Nephron (organoid): Measurements from ENCODE around the gene PPIB.
A peak's percentile ranks its signal among the peaks of the same experiment; 100 is the strongest.

Experiments
- H3K27ac Mint-ChIP-seq, 3 experiments: 2 replicates each; pipeline ENCODE4 v1.8.0; 2020; ENCODE audit warnings: mixed read lengths in 3 of 3, mild to moderate bottlenecking in 2 of 3, moderate library complexity in 1 of 3
- H3K27me3 Mint-ChIP-seq: 2 replicates; pipeline ENCODE4 v1.8.0; 2021; ENCODE audit warnings: low read depth, mild to moderate bottlenecking, moderate library complexity, mixed read lengths
- H3K36me3 Mint-ChIP-seq: 2 replicates; pipeline ENCODE4 v1.8.0; 2020; ENCODE audit warnings: low read depth, mixed read lengths
- H3K4me1 Mint-ChIP-seq: 2 replicates; pipeline ENCODE4 v1.8.0; 2020; ENCODE audit warnings: mixed read lengths
- H3K4me3 Mint-ChIP-seq, 3 experiments: 2 replicates each; pipeline ENCODE4 v1.8.0; 2020; ENCODE audit warnings: mild to moderate bottlenecking in 3 of 3, mixed read lengths in 3 of 3, moderate library complexity in 2 of 3
- H3K9me3 Mint-ChIP-seq: 2 replicates; pipeline ENCODE4 v1.8.0; 2020; ENCODE audit warnings: mixed read lengths
- CTCF ChIP-seq, 3 experiments: fragments of 200-600 bp; sonication (generic); IDR thresholded peaks; one replicate each; pipeline ENCODE4 v1.5.0; 2021; ENCODE audit warnings: antibody characterized with exemption in 3 of 3; ENCODE audit not compliant: unreplicated experiment in 3 of 3

PPIB gene

GRCh38 chr15:64149893-64150578 is 12.8 kb downstream of the PPIB start:
- no peak for TF ChIP-seq CTCF (IDR thresholded peaks at IDR 0.05; ENCODE audit: unreplicated experiment in 3 of 3)
- H3K4me3 Mint-ChIP-seq = peak overlapping the region; percentile 33 to 87 (median 33)
- H3K9me3 Mint-ChIP-seq = no peaks in the 10 kb centered on the region
- peaks cover 5% of the 10 kb centered on the region for H3K36me3 Mint-ChIP-seq
- peaks cover 34% of the 10 kb centered on the region for H3K4me1 Mint-ChIP-seq
- peaks cover 34% of the 10 kb centered on the region for H3K27me3 Mint-ChIP-seq
- H3K27ac Mint-ChIP-seq = peak overlapping the region in 1 of 3 experiments; percentile 14

DNA sequence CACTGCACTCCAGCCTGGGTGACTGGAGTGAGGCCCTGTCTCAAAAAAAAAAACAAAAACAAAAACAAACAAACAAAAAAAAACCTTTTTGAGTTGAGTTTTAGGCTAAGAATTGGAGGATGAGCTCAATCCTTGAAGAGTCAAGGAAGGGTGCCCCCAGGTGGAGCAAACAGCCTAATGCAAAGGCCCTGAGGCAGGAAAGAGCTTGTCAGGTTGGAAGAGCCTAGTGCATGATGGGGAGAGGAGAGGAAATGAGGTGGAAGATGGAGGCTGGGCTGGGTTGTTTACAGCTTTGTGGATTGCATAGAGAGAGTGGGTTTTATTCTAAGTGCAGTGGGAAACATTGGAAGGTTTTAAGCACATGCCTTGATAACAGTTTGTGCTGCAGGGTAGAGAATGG is 13.4 kb downstream of the PPIB start:
- peaks cover 34% of the 10 kb centered on the region for H3K27me3 Mint-ChIP-seq
- H3K9me3 Mint-ChIP-seq = no peaks in the 10 kb centered on the region
- H3K4me1 Mint-ChIP-seq = peaks cover 32% of the 10 kb centered on the region
- peaks cover 9% of the 10 kb centered on the region for H3K36me3 Mint-ChIP-seq
- TF ChIP-seq CTCF (IDR thresholded peaks at IDR 0.05; ENCODE audit: unreplicated experiment in 3 of 3) = no peak
- H3K4me3 Mint-ChIP-seq = peak overlapping the region; percentile 33 to 87 (median 33)
- peak overlapping the region in 1 of 3 experiments; percentile 14 for H3K27ac Mint-ChIP-seq

GRCh38 chr15:64148581-64148980 is 14.2 kb downstream of the PPIB start:
- Mint-ChIP-seq H3K36me3 (peaks cover 14% of the 10 kb centered on the region), H3K4me3 (peak overlapping the region in 1 of 3 experiments; percentile 29), H3K9me3 (no peaks in the 10 kb centered on the region), H3K27ac (no peak overlapping the region), H3K27me3 (peaks cover 30% of the 10 kb centered on the region), H3K4me1 (peaks cover 23% of the 10 kb centered on the region)
- no peak for TF ChIP-seq CTCF (IDR thresholded peaks at IDR 0.05; ENCODE audit: unreplicated experiment in 3 of 3)

- no peak overlapping the region for H3K27ac Mint-ChIP-seq
- H3K4me3 Mint-ChIP-seq = no peak overlapping the region
- peaks cover 26% of the 10 kb centered on the region for H3K27me3 Mint-ChIP-seq
- H3K4me1 Mint-ChIP-seq = peaks cover 19% of the 10 kb centered on the region
- TF ChIP-seq CTCF (IDR thresholded peaks at IDR 0.05; ENCODE audit: unreplicated experiment in 3 of 3) = no peak
- no peaks in the 10 kb centered on the region for H3K9me3 Mint-ChIP-seq
- H3K36me3 Mint-ChIP-seq = peaks cover 18% of the 10 kb centered on the region
Measured at GRCh38 chr15:64148168-64148567, 14.7 kb downstream of the PPIB start.

DNA sequence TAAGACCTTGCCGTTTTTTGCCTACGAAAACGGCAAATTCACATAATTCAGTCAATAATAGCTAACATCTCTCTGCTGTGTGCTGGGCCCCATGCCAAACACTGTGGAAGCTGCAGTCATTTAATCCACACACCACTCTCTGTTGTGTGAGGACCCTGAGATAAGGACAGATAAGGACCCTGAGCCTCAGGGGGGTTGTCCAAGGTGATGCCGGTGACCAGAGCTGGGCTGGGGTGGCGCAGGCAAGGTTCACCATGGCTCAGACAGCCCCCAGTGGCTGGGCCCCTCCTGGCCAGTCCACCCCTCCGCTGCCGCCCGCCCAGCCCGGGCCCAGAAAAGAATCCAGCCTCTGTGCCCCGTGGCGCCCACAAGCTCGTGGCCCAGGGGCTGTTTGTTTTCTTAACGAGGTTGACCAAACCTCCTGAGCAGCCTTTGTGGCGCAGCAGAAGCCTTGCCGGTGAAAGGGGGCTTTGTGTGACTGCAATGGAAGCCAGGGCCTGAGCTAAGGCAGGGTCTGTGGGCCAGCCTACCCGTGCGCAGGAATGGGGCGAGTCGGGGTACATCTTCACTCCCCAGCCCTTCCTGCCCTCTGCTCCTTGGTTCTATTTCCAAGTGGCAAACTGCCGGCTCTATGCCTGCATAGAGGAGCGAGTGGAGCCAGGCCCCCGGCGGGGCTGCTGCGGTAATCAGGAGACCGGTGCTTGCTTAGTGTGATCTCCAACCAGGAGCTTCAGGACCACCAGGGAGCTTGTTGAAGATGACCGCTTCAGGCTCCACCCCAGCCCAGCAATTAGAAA is 15.7 kb downstream of the PPIB start:
- no peaks in the 10 kb centered on the region for H3K9me3 Mint-ChIP-seq

More for the DNA sequence above, 15.7 kb downstream of the PPIB start:
- H3K4me3 Mint-ChIP-seq = no peak overlapping the region
- TF ChIP-seq CTCF (IDR thresholded peaks at IDR 0.05; ENCODE audit: unreplicated experiment in 3 of 3) = no peak
- H3K27ac Mint-ChIP-seq = peak overlapping the region; percentile 7 to 38 (median 17)
- H3K36me3 Mint-ChIP-seq = peaks cover 22% of the 10 kb centered on the region
- peaks cover 17% of the 10 kb centered on the region for H3K4me1 Mint-ChIP-seq
- peaks cover 17% of the 10 kb centered on the region for H3K27me3 Mint-ChIP-seq
